B cell (primary cell): ENCODE data around the gene EFNB2. TPM values are rescaled to one million over a fixed set of nuclear protein-coding genes. Genes with fewer than 3 reads are reported as not detected.

Experiments
- ATAC-seq: fragments of 200-7000 bp; cut with Tn5 transposase; one replicate; pipeline ENCODE4 v1.10.0; 2021; ENCODE audit warnings: low read depth, mild to moderate bottlenecking, moderate number of reproducible peaks, moderate library complexity
- CTCF ChIA-PET: fragments of 350-600 bp; sonication (Branson Sonifier 250); formaldehyde crosslinking; loops from one replicate; lab custom pipeline; 2021; ENCODE audit warnings: antibody characterized with exemption, inconsistent platforms; lab: Charles Lee
- POLR2A ChIA-PET: fragments of 350-600 bp; sonication (Branson Sonifier 250); formaldehyde crosslinking; loops from one replicate; lab custom pipeline; 2021; ENCODE audit warnings: antibody characterized with exemption; lab: Charles Lee
- DNase-seq: peaks from one replicate; pipeline ENCODE4 v3.0.0; 2013
- H2AFZ ChIP-seq: 2 replicates; pipeline ENCODE4 v1.6.1; 2012; ENCODE audit warnings: mild to moderate bottlenecking, low read depth, low read length; ENCODE audit not compliant: insufficient read depth, poor library complexity, severe bottlenecking
- H3K27ac ChIP-seq, 2 donors: 1 replicate in 1 of 2; 2 replicates in 1 of 2; pipeline ENCODE4 v1.5.1; 2012 to 2013; ENCODE audit warnings: low read length in 2 of 2, mild to moderate bottlenecking in 2 of 2, moderate library complexity in 1 of 2
- H3K27me3 ChIP-seq, 4 experiments: fragments of 200-600 bp in 1 of 4; sonication (generic) in 1 of 4; replicated peaks in 1 of 4; 1 replicate in 2 of 4; 2 replicates in 2 of 4; pipeline versions ENCODE4 v1.6.1 to v1.7.0; 2013 to 2016; ENCODE audit warnings: low read length in 3 of 4, mild to moderate bottlenecking in 2 of 4, mixed read lengths in 1 of 4, moderate library complexity in 1 of 4; ENCODE audit not compliant: insufficient read depth in 4 of 4, control insufficient read depth in 3 of 4; ENCODE audit errors: control extremely low read depth in 1 of 4
- H3K36me3 ChIP-seq, 2 experiments: replicated peaks in 1 of 2; 1 replicate in 1 of 2; 2 replicates in 1 of 2; pipeline versions ENCODE4 v1.6.1 to v1.7.1; 2013; ENCODE audit warnings: low read length in 1 of 2; ENCODE audit not compliant: insufficient read depth in 2 of 2, control insufficient read depth in 1 of 2; ENCODE audit errors: control extremely low read depth in 1 of 2, extremely low read depth in 1 of 2
- H3K4me1 ChIP-seq, 2 donors: fragments of 200-600 bp in 1 of 2; sonication (generic) in 1 of 2; 1 replicate in 1 of 2; 2 replicates in 1 of 2; pipeline versions ENCODE4 v1.5.1 to v1.6.1; 2013 to 2017; ENCODE audit warnings: low read length in 2 of 2; ENCODE audit not compliant: control insufficient read depth in 2 of 2, insufficient read depth in 2 of 2
- H3K4me2 ChIP-seq: replicated peaks from 2 replicates; pipeline ENCODE3; 2012; ENCODE audit warnings: mild to moderate bottlenecking, low read depth, low read length; ENCODE audit not compliant: poor library complexity, severe bottlenecking
- H3K4me3 ChIP-seq, 5 experiments: fragments of 200-600 bp in 1 of 5; sonication (generic) in 1 of 5; 1 replicate in 3 of 5; 2 replicates in 2 of 5; pipeline versions ENCODE4 v1.5.1 to v1.7.0; 2011 to 2016; ENCODE audit warnings: low read length in 4 of 5, mild to moderate bottlenecking in 4 of 5, low read depth in 2 of 5, control low read depth in 1 of 5, moderate library complexity in 1 of 5; ENCODE audit not compliant: insufficient read depth in 1 of 5; ENCODE audit errors: control extremely low read depth in 1 of 5, extremely low read depth in 1 of 5
- H3K79me2 ChIP-seq: fragments of 200-600 bp; sonication (generic); one replicate; pipeline ENCODE4 v1.6.0; 2016; ENCODE audit warnings: low read length; ENCODE audit not compliant: control insufficient read depth, insufficient read depth
- H3K9ac ChIP-seq: fragments of 200-600 bp; sonication (generic); 2 replicates; pipeline ENCODE4 v1.6.1; 2017; ENCODE audit warnings: mild to moderate bottlenecking, low read length, moderate library complexity
- H3K9me3 ChIP-seq, 3 donors: one replicate each; pipeline versions ENCODE4 v1.6.1 to v1.7.1; 2013; ENCODE audit warnings: low read length in 2 of 3; ENCODE audit not compliant: control insufficient read depth in 2 of 3, insufficient read depth in 1 of 3; ENCODE audit errors: control extremely low read depth in 1 of 3
- H4K20me1 ChIP-seq: 2 replicates; pipeline ENCODE4 v1.6.0; 2012; ENCODE audit warnings: mild to moderate bottlenecking, low read length; ENCODE audit not compliant: insufficient read depth, control insufficient read depth, poor library complexity, severe bottlenecking
- H3K27ac Mint-ChIP-seq: one replicate; pipeline ENCODE4 v1.8.0; 2021; ENCODE audit warnings: mixed read lengths
- H3K27me3 Mint-ChIP-seq: one replicate; pipeline ENCODE4 v1.8.0; 2021; ENCODE audit warnings: mixed read lengths
- H3K4me1 Mint-ChIP-seq: one replicate; pipeline ENCODE4 v1.8.0; 2021; ENCODE audit warnings: mixed read lengths
- H3K4me3 Mint-ChIP-seq: one replicate; pipeline ENCODE4 v1.8.0; 2021; ENCODE audit warnings: mixed read lengths
- H3K9me3 Mint-ChIP-seq: one replicate; pipeline ENCODE4 v1.8.0; 2022; ENCODE audit warnings: mixed read lengths; ENCODE audit not compliant: insufficient read depth
- CTCF ChIP-seq: fragments of 200-600 bp; IDR thresholded peaks from one replicate; pipeline ENCODE4 v1.8.0; 2022; ENCODE audit warnings: antibody characterized with exemption, mild to moderate bottlenecking
- EZH2 ChIP-seq: IDR thresholded peaks from 2 replicates; pipeline ENCODE4 v1.6.1; 2012; ENCODE audit warnings: borderline replicate concordance, low read depth, mild to moderate bottlenecking, moderate library complexity, low read length; ENCODE audit not compliant: insufficient read depth, poor library complexity, severe bottlenecking
- WGBS: methylation state at CpG from one replicate; pipeline ENCODE4 v1.1.5; 2013; ENCODE audit warnings: missing lambda C conversion rate; ENCODE audit not compliant: insufficient coverage; 5-methylcytosine and 5-hydroxymethylcytosine counted together
- intact Hi-C: fragments of 100-400 bp; cut with micrococcal nuclease; formaldehyde crosslinking; loops from one replicate; pipeline ENCODE4 v1.10.0; 2022
- polyA plus RNA-seq: library from polyadenylated mRNA; depleted of rRNA; stranded (reverse); fragments of >200 nt; gene quantifications from 2 replicates; pipeline ENCODE4 v1.2.3, GENCODE V29; 2012
- total RNA-seq, 2 donors: library from RNA; stranded (reverse); fragments of 120-200 nt in 1 of 2; gene quantifications; 1 replicate in 1 of 2; 2 replicates in 1 of 2; pipeline versions ENCODE4 v1.2.3 to v1.2.4, GENCODE V29; 2013 to 2022

Gene EFNB2
- total and polyA plus RNA-seq, 2 donors (not counting 1 experiment from before 2014, with no cell fraction given): 0.04 to 1.2 TPM

- H3K27ac Mint-ChIP-seq: peak within 1 kb of the TSS; percentile 95
- intact Hi-C loops: loop anchor here (1.0 to 5.0 kb wide), 2 partner anchors 32 to 1660 kb away; partner anchors contain the start of gene EFNB2
- H3K4me1 ChIP-seq: peaks cover 51 to 52% of the 10 kb centered on the region in 2 donors
Measured at GRCh38 chr13:106567474-106568298, 32.2 kb upstream of the EFNB2 start, which contains the start of gene ARGLU1. TSS of gene ARGLU1 (minus strand) at chr13:106568137. CDS start at chr13:106567919, 218 bp downstream.

More at GRCh38 chr13:106567474-106568298, 32.2 kb upstream of the EFNB2 start, which contains the start of gene ARGLU1:
- Mint-ChIP-seq H3K9me3 (no peaks in the 10 kb centered on the region), H3K4me3 (peak within 1 kb of the TSS; percentile 90), H3K4me1 (peaks cover 52% of the 10 kb centered on the region), H3K27me3 (no peaks in the 10 kb centered on the region)
- POLR2A ChIA-PET: interaction anchor here (0.7 to 1.3 kb wide), 2 partner anchors 32 to 1654 kb away, joined by 5 read pairs; partner anchors contain the start of gene EFNB2
- CTCF ChIA-PET: interaction anchor here (0.8 to 5.6 kb wide), 2 partner anchors 31 to 34 kb away, joined by 3 to 56 read pairs; partner anchors contain the start of gene EFNB2
- peak; percentile 84 for ATAC-seq
- no peak for TF ChIP-seq CTCF
- no peak for TF ChIP-seq EZH2
- Histone ChIP-seq H3K36me3 (no peaks in the 10 kb centered on the region), H3K4me2 (peak within 1 kb of the TSS; percentile 86), H3K27me3 (no peaks in the 10 kb centered on the region), H3K27ac (peak within 1 kb of the TSS; percentile 87 to 97), H3K4me3 (peak within 1 kb of the TSS; percentile 82 to 98 (median 96)), H2AFZ (peak within 1 kb of the TSS; percentile 89), H4K20me1 (peaks cover 46% of the 10 kb centered on the region), H3K9me3 (no peaks in the 10 kb centered on the region), H3K79me2 (peaks cover 49% of the 10 kb centered on the region), H3K9ac (peak within 1 kb of the TSS; percentile 95)
- DNase-seq: peak; percentile 96
- WGBS: under 1% methylated on average over 108 of the region's 108 CpGs
